ENCODE measurements around the gene NSF.

DNA sequence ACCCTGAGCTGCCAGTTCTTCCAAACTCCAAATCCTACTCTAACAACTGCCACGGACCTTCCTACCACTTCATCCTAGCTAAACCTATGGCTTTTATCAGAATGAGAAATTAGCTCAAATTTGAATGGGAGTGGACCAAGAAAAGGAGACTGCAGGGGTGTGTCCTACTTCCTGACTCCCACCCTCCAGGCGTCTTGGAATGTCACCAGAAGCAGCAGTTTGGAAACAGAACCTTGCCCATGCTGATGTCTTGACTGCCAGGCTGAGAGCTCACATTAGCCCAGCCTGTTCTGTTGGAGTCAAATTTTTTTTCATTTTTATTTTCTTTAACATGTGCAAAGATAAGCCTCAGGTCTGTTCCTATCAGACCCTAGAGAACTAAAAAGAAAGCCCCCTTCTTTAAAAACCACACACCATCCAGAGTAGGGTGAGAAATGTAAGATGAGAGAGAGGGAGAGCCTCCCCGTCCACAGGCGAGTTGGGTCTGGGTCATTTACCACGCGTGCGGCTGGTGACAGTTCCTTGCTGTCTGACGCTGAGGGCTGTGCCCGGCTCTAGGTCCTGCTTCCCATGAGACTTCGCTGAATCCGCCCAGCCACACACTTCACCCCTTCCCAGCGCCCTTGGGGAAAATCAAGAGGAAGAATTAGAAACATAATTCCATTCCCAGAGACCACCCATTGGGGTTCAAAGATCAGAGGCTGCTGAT lies 173.7 kb downstream of the NSF start:
- no peak for TF ChIP-seq CTCF (IDR thresholded peaks at IDR 0.05)
- TF ChIP-seq ZFX (IDR thresholded peaks at IDR 0.05; ENCODE audit: borderline replicate concordance), result no peak
